GM12878 (cell line): ENCODE data around the gene LRRK1.

Experiments
- BRCA1 ChIP-seq: IDR thresholded peaks from 2 replicates; pipeline ENCODE4 v1.6.1; 2011; ENCODE audit warnings: low read depth, low read length, improper control_type of control experiment
- CHD1 ChIP-seq: IDR thresholded peaks from 2 replicates; pipeline ENCODE4 v1.6.1; 2012; ENCODE audit warnings: low read depth, low read length, improper control_type of control experiment
- CHD2 ChIP-seq: IDR thresholded peaks from 2 replicates; pipeline ENCODE4 v1.6.1; 2011; ENCODE audit warnings: low read depth, low read length, improper control_type of control experiment, borderline replicate concordance
- ESRRA ChIP-seq: IDR thresholded peaks from 2 replicates; pipeline ENCODE4 v1.6.1; 2012; ENCODE audit warnings: mild to moderate bottlenecking, low read length, improper control_type of control experiment
- EZH2 ChIP-seq: IDR thresholded peaks from 2 replicates; pipeline ENCODE4 v1.6.1; 2012; ENCODE audit warnings: low read depth, mild to moderate bottlenecking, control low read depth, inconsistent platforms, low read length, borderline replicate concordance; ENCODE audit not compliant: control insufficient read depth
- POLR2A ChIP-seq: IDR thresholded peaks from 2 replicates; pipeline ENCODE4 v1.6.1; 2011; ENCODE audit warnings: low read depth, mild to moderate bottlenecking, low read length
- RAD21 ChIP-seq: IDR thresholded peaks from 2 replicates; pipeline ENCODE4 v1.6.1; 2011; ENCODE audit warnings: mild to moderate bottlenecking, low read depth, low read length, moderate library complexity; ENCODE audit not compliant: insufficient read depth
- TAF1 ChIP-seq: IDR thresholded peaks from 2 replicates; pipeline ENCODE4 v1.6.1; 2011; ENCODE audit warnings: mild to moderate bottlenecking, low read depth, low read length, borderline replicate concordance
- TBL1XR1 ChIP-seq: IDR thresholded peaks from 2 replicates; pipeline ENCODE4 v1.6.1; 2012; ENCODE audit warnings: low read depth, low read length, improper control_type of control experiment
- ZNF384 ChIP-seq: IDR thresholded peaks from 2 replicates; pipeline ENCODE4 v1.6.1; 2012; ENCODE audit warnings: low read depth, mild to moderate bottlenecking, low read length, improper control_type of control experiment, borderline replicate concordance
- ZZZ3 ChIP-seq: IDR thresholded peaks from 2 replicates; pipeline ENCODE4 v1.6.1; 2011; ENCODE audit warnings: low read depth; ENCODE audit not compliant: control insufficient read depth, insufficient read length
- TF ChIP-seq, protein P1 (sequence below), 3 experiments: IDR thresholded peaks in 2 of 3; conservative IDR thresholded peaks in 1 of 3; 2 replicates each; pipeline ENCODE4 v1.5.1; 2011; ENCODE audit warnings: low read depth in 3 of 3, low read length in 3 of 3, mild to moderate bottlenecking in 3 of 3, control low read depth in 2 of 3, moderate library complexity in 2 of 3, inconsistent platforms in 1 of 3, mixed read lengths in 1 of 3; ENCODE audit not compliant: control insufficient read depth in 2 of 3, insufficient read depth in 1 of 3; ENCODE audit errors: extremely low read depth in 1 of 3
- TF ChIP-seq, protein P2 (sequence below): fragments of 450-650 bp; IDR thresholded peaks from 2 replicates; pipeline ENCODE4 v1.6.1; 2017; ENCODE audit warnings: mild to moderate bottlenecking, moderate library complexity

DNA sequence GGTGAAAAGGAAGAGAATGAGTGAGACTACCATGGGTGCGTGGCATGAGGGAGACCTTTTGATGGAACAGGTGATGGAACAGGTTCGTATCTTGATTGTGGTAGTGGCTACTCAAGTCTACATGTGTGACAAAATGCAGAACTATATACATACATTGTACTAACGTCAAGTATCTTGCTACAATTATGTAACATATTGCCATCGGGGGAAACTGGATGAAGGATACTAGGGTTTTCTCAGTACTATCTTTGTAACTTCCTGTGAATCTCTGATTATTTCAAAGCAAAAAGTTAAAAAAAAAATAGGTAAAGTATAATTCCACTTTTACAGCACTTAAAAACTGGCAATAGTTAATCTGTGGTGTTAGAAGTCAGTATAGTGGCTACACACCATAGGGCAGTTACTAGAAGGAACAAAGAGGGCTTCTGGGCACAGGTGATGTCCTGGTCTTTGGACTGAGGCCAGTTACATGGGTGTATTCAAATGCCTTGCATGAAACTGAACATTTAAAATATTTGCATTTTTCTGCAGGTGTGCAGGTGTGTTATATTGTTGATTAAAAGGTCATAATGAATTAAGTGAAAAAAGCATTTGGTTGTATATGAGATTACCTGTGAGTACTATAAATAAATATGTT is 61.4 kb downstream of the LRRK1 start:
- TF ChIP-seq BRCA1: no peak
- TF ChIP-seq CHD1: no peak
- TF ChIP-seq ZNF384: no peak
- TF ChIP-seq, protein P1, sequence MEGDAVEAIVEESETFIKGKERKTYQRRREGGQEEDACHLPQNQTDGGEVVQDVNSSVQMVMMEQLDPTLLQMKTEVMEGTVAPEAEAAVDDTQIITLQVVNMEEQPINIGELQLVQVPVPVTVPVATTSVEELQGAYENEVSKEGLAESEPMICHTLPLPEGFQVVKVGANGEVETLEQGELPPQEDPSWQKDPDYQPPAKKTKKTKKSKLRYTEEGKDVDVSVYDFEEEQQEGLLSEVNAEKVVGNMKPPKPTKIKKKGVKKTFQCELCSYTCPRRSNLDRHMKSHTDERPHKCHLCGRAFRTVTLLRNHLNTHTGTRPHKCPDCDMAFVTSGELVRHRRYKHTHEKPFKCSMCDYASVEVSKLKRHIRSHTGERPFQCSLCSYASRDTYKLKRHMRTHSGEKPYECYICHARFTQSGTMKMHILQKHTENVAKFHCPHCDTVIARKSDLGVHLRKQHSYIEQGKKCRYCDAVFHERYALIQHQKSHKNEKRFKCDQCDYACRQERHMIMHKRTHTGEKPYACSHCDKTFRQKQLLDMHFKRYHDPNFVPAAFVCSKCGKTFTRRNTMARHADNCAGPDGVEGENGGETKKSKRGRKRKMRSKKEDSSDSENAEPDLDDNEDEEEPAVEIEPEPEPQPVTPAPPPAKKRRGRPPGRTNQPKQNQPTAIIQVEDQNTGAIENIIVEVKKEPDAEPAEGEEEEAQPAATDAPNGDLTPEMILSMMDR (IDR thresholded peaks at IDR 0.05 in 2 of 3, conservative IDR thresholded peaks at IDR 0.05 in 1 of 3; ENCODE audit: control insufficient read depth in 2 of 3, extremely low read depth in 1 of 3, insufficient read depth in 1 of 3, low read depth in 3 of 3, low read length in 3 of 3): no peak
- TF ChIP-seq TBL1XR1: no peak
- TF ChIP-seq EZH2: no peak
- TF ChIP-seq CHD2: no peak
- TF ChIP-seq ZZZ3: no peak
- no peak for TF ChIP-seq POLR2A
- TF ChIP-seq, protein P2, sequence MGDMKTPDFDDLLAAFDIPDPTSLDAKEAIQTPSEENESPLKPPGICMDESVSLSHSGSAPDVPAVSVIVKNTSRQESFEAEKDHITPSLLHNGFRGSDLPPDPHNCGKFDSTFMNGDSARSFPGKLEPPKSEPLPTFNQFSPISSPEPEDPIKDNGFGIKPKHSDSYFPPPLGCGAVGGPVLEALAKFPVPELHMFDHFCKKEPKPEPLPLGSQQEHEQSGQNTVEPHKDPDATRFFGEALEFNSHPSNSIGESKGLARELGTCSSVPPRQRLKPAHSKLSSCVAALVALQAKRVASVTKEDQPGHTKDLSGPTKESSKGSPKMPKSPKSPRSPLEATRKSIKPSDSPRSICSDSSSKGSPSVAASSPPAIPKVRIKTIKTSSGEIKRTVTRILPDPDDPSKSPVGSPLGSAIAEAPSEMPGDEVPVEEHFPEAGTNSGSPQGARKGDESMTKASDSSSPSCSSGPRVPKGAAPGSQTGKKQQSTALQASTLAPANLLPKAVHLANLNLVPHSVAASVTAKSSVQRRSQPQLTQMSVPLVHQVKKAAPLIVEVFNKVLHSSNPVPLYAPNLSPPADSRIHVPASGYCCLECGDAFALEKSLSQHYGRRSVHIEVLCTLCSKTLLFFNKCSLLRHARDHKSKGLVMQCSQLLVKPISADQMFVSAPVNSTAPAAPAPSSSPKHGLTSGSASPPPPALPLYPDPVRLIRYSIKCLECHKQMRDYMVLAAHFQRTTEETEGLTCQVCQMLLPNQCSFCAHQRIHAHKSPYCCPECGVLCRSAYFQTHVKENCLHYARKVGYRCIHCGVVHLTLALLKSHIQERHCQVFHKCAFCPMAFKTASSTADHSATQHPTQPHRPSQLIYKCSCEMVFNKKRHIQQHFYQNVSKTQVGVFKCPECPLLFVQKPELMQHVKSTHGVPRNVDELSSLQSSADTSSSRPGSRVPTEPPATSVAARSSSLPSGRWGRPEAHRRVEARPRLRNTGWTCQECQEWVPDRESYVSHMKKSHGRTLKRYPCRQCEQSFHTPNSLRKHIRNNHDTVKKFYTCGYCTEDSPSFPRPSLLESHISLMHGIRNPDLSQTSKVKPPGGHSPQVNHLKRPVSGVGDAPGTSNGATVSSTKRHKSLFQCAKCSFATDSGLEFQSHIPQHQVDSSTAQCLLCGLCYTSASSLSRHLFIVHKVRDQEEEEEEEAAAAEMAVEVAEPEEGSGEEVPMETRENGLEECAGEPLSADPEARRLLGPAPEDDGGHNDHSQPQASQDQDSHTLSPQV: no peak
- no peak for TF ChIP-seq ESRRA
- no peak for TF ChIP-seq RAD21
- TF ChIP-seq TAF1: no peak
